ENCODE results near the gene EIF2S2.
"Not testable (repeated sequence)": the region's sequence is repeated elsewhere in the genome, so short reads cannot be mapped to it uniquely, and the experiment has no call there.

Gene EIF2S2

DNA sequence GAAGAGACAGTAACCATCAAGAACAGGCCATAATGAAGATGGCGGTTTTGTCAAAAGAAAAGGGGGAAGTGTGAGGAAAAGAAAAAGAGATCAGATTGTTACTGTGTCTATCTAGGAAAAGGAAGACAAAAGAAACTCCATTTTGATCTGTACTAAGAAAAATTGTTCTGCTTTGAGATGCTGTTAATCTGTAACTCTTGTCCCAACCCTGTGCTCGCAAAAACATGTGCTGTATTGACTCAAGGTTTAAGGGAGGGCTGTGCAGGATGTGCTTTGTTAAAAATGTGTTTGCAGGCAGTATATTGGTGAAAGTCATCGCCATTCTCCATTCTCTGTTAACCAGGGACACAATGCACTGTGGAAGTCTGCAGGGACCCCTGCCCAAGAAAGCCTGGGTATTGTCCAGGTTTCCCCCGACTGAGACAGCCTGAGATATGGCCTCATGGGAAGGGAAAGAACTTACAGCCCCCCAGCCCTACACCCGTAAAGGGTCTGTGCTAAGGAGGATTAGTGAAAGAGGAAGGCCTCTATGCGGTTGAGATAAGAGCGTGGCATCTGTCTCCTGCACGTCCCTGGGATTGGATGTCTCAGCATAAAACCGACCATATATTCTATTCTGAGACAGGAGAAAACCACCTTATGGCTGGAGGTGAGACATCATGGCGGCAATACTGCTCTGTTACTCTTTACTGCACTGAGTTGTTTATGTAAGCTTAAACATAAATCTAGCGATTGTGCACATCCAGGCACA is 23.7 kb upstream of the EIF2S2 start:
- not testable (repeated sequence) for DNase-seq; H4K5ac ChIP-seq (ENCODE audit: low read length); H3K79me1 ChIP-seq (ENCODE audit: low read length); H3K4me1 ChIP-seq (ENCODE audit: control insufficient read depth, low read depth, low read length); H2BK15ac ChIP-seq (replicated peaks; ENCODE audit: low read depth); H3K27ac ChIP-seq (ENCODE audit: low read depth, low read length); H3K79me2 ChIP-seq (ENCODE audit: control insufficient read depth, insufficient read depth, low read length); H4K8ac ChIP-seq (ENCODE audit: low read depth, low read length); H3K56ac ChIP-seq (ENCODE audit: low read length); H3K4me2 ChIP-seq (ENCODE audit: low read length); H3K23ac ChIP-seq (ENCODE audit: low read length); H2BK5ac ChIP-seq (ENCODE audit: low read length); H2BK120ac ChIP-seq (ENCODE audit: low read depth, low read length); H2AK5ac ChIP-seq (ENCODE audit: low read length); H3K9ac ChIP-seq (ENCODE audit: low read length); H3K18ac ChIP-seq (ENCODE audit: low read length); H3K4ac ChIP-seq (ENCODE audit: low read depth, low read length); H3K27me3 ChIP-seq (ENCODE audit: insufficient read depth, low read length, poor library complexity); H3K4me3 ChIP-seq (ENCODE audit: low read length); H3K36me3 ChIP-seq (ENCODE audit: control insufficient read depth, insufficient read depth, low read length)
- no CpG with 5 or more reads among the region's 11 CpGs for WGBS (ENCODE audit: extremely low coverage, insufficient coverage, low lambda C conversion rate)

DNA sequence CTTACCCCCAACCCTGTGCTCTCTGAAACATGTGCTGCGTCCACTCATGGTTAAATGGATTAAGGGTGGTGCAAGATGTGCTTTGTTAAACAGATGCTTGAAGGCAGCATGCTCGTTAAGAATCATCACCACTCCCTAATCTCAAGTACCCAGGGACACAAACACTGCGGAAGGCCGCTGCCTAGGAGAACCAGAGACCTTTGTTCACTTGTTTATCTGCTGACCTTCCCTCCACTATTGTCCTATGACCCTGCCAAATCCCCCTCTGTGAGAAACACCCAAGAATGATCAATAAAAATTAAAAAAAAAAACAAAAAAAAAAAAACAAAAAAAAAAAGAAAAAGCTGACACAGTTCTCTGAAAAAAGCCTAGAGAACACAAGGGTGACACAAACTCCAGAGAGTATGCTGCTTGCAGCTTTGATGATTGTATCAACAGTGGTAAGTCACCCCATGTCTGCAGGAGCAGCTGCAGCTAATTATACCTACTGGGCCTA is 21.4 kb upstream of the EIF2S2 start:
- not testable (repeated sequence) for H3K27me3 ChIP-seq (ENCODE audit: insufficient read depth, low read length, poor library complexity); H3K4me2 ChIP-seq (ENCODE audit: low read length); H3K9ac ChIP-seq (ENCODE audit: low read length); H4K5ac ChIP-seq (ENCODE audit: low read length); H3K79me1 ChIP-seq (ENCODE audit: low read length); H3K36me3 ChIP-seq (ENCODE audit: control insufficient read depth, insufficient read depth, low read length); H3K23ac ChIP-seq (ENCODE audit: low read length); H2BK5ac ChIP-seq (ENCODE audit: low read length); H3K56ac ChIP-seq (ENCODE audit: low read length); H3K4me1 ChIP-seq (ENCODE audit: control insufficient read depth, low read depth, low read length); H2BK15ac ChIP-seq (replicated peaks; ENCODE audit: low read depth); H2BK120ac ChIP-seq (ENCODE audit: low read depth, low read length); H3K79me2 ChIP-seq (ENCODE audit: control insufficient read depth, insufficient read depth, low read length); H3K27ac ChIP-seq (ENCODE audit: low read depth, low read length); H3K4me3 ChIP-seq (ENCODE audit: low read length); H2AK5ac ChIP-seq (ENCODE audit: low read length); H3K18ac ChIP-seq (ENCODE audit: low read length); DNase-seq; H4K8ac ChIP-seq (ENCODE audit: low read depth, low read length); H3K4ac ChIP-seq (ENCODE audit: low read depth, low read length)
- WGBS (ENCODE audit: extremely low coverage, insufficient coverage, low lambda C conversion rate) = no CpG with 5 or more reads among the region's 4 CpGs

DNA sequence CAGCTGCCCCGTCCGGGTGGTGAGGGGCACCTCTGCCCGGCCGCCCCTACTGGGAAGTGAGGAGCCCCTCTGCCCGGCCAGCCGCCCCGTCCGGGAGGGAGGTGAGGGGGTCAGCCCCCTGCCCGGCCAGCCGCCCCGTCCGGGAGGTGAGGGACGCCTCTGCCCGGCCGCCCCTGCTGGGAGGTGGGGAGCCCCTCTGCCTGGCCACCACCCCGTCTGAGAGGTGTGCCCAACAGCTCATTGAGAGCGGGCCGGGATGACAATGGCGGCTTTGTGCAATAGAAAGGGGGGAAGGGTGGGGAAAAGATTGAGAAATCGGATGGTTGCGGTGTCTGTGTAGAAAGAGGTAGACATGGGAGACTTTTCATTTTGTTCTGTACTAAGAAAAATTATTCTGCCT is 20.9 kb upstream of the EIF2S2 start:
- H3K27ac ChIP-seq (ENCODE audit: low read depth, low read length); H3K9ac ChIP-seq (ENCODE audit: low read length); H2AK5ac ChIP-seq (ENCODE audit: low read length); H2BK15ac ChIP-seq (replicated peaks; ENCODE audit: low read depth); H3K4ac ChIP-seq (ENCODE audit: low read depth, low read length); H3K56ac ChIP-seq (ENCODE audit: low read length); H3K79me2 ChIP-seq (ENCODE audit: control insufficient read depth, insufficient read depth, low read length); H2BK120ac ChIP-seq (ENCODE audit: low read depth, low read length); H3K4me3 ChIP-seq (ENCODE audit: low read length); H3K23ac ChIP-seq (ENCODE audit: low read length); H3K18ac ChIP-seq (ENCODE audit: low read length); H3K4me2 ChIP-seq (ENCODE audit: low read length); H3K27me3 ChIP-seq (ENCODE audit: insufficient read depth, low read length, poor library complexity); H2BK5ac ChIP-seq (ENCODE audit: low read length); H4K5ac ChIP-seq (ENCODE audit: low read length); H4K8ac ChIP-seq (ENCODE audit: low read depth, low read length); DNase-seq; H3K79me1 ChIP-seq (ENCODE audit: low read length); H3K4me1 ChIP-seq (ENCODE audit: control insufficient read depth, low read depth, low read length); H3K36me3 ChIP-seq (ENCODE audit: control insufficient read depth, insufficient read depth, low read length): not testable (repeated sequence)
- WGBS (ENCODE audit: extremely low coverage, insufficient coverage, low lambda C conversion rate) = no CpG with 5 or more reads among the region's 21 CpGs

DNA sequence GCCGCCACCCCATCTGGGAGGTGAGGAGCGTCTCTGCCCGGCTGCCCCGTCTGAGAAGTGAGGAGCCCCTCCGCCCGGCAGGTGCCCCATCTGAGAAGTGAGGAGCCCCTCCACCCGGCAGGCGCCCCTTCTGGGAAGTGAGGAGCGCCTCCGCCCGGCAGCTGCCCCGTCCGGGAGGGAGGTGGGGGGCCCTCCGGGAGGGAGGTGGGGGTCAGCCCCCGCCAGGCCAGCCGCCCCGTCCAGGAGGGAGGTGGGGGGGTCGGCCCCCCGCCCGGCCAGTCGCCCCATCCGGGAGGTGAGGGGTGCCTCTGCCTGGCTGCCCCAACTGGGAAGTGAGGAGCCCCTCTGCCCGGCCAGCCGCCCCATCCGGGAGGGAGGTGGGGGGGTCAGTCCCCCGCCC is 20.4 kb upstream of the EIF2S2 start:
- not testable (repeated sequence) for H3K4me3 ChIP-seq (ENCODE audit: low read length); H2BK120ac ChIP-seq (ENCODE audit: low read depth, low read length); H3K36me3 ChIP-seq (ENCODE audit: control insufficient read depth, insufficient read depth, low read length); H2BK5ac ChIP-seq (ENCODE audit: low read length); H2AK5ac ChIP-seq (ENCODE audit: low read length); H3K79me2 ChIP-seq (ENCODE audit: control insufficient read depth, insufficient read depth, low read length); DNase-seq; H3K56ac ChIP-seq (ENCODE audit: low read length); H2BK15ac ChIP-seq (replicated peaks; ENCODE audit: low read depth); H3K4me1 ChIP-seq (ENCODE audit: control insufficient read depth, low read depth, low read length); H3K4me2 ChIP-seq (ENCODE audit: low read length); H3K27ac ChIP-seq (ENCODE audit: low read depth, low read length); H4K5ac ChIP-seq (ENCODE audit: low read length); H3K27me3 ChIP-seq (ENCODE audit: insufficient read depth, low read length, poor library complexity); H4K8ac ChIP-seq (ENCODE audit: low read depth, low read length); H3K18ac ChIP-seq (ENCODE audit: low read length); H3K4ac ChIP-seq (ENCODE audit: low read depth, low read length); H3K23ac ChIP-seq (ENCODE audit: low read length); H3K9ac ChIP-seq (ENCODE audit: low read length); H3K79me1 ChIP-seq (ENCODE audit: low read length)
- WGBS (ENCODE audit: extremely low coverage, insufficient coverage, low lambda C conversion rate) = no CpG with 5 or more reads among the region's 26 CpGs

DNA sequence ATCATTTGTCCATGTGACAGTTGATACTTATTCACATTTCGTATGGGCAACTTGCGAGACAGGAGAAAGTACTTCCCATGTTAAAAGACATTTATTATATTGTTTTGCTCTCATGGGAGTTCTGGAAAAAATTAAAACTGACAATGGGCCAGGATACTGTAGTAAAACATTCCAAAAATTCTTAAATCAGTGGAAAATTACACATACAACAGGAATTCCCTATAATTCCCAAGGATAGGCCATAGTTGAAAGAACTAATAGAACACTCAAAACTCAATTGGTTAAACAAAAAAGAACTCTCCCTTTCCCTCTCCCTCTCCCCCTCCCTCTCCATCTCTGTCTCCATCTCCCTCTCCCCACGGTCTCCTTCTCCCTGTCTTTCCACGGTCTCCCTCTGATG is 19.4 kb upstream of the EIF2S2 start:
- H3K27ac ChIP-seq (ENCODE audit: low read depth, low read length) = no peak overlapping the region
- no peaks in the 10 kb centered on the region for H3K79me1 ChIP-seq (ENCODE audit: low read length)
- H4K5ac ChIP-seq (ENCODE audit: low read length) = no peak overlapping the region
- no peak overlapping the region for H3K18ac ChIP-seq (ENCODE audit: low read length)
- no peak overlapping the region for H3K4me3 ChIP-seq (ENCODE audit: low read length)
- no peaks in the 10 kb centered on the region for H3K4me1 ChIP-seq (ENCODE audit: control insufficient read depth, low read depth, low read length)
- H3K36me3 ChIP-seq (ENCODE audit: control insufficient read depth, insufficient read depth, low read length) = no peaks in the 10 kb centered on the region
- no peak overlapping the region for H3K23ac ChIP-seq (ENCODE audit: low read length)
- no peak overlapping the region for H2BK15ac ChIP-seq (replicated peaks; ENCODE audit: low read depth)
- no peak for DNase-seq
- no peak overlapping the region for H2AK5ac ChIP-seq (ENCODE audit: low read length)
- H3K9ac ChIP-seq (ENCODE audit: low read length) = no peak overlapping the region
- H3K56ac ChIP-seq (ENCODE audit: low read length) = no peak overlapping the region
- H3K27me3 ChIP-seq (ENCODE audit: insufficient read depth, low read length, poor library complexity) = no peaks in the 10 kb centered on the region
- no peak overlapping the region for H2BK5ac ChIP-seq (ENCODE audit: low read length)
- H4K8ac ChIP-seq (ENCODE audit: low read depth, low read length) = no peak overlapping the region
- H3K4ac ChIP-seq (ENCODE audit: low read depth, low read length) = no peak overlapping the region
- no peak overlapping the region for H3K4me2 ChIP-seq (ENCODE audit: low read length)
- H3K79me2 ChIP-seq (ENCODE audit: control insufficient read depth, insufficient read depth, low read length) = no peaks in the 10 kb centered on the region
- no CpG with 5 or more reads among the region's 4 CpGs for WGBS (ENCODE audit: extremely low coverage, insufficient coverage, low lambda C conversion rate)
- H2BK120ac ChIP-seq (ENCODE audit: low read depth, low read length) = no peak overlapping the region

Data from mesendoderm (in vitro differentiated cells).